ENCODE data around the gene WDFY3.

- no peak for TF ChIP-seq POLR2A (IDR thresholded peaks at IDR 0.05)
- TF ChIP-seq, protein P1, sequence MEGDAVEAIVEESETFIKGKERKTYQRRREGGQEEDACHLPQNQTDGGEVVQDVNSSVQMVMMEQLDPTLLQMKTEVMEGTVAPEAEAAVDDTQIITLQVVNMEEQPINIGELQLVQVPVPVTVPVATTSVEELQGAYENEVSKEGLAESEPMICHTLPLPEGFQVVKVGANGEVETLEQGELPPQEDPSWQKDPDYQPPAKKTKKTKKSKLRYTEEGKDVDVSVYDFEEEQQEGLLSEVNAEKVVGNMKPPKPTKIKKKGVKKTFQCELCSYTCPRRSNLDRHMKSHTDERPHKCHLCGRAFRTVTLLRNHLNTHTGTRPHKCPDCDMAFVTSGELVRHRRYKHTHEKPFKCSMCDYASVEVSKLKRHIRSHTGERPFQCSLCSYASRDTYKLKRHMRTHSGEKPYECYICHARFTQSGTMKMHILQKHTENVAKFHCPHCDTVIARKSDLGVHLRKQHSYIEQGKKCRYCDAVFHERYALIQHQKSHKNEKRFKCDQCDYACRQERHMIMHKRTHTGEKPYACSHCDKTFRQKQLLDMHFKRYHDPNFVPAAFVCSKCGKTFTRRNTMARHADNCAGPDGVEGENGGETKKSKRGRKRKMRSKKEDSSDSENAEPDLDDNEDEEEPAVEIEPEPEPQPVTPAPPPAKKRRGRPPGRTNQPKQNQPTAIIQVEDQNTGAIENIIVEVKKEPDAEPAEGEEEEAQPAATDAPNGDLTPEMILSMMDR (IDR thresholded peaks at IDR 0.05), result no peak
Measured at GRCh38 chr4:84740057-84740456, 226.4 kb downstream of the WDFY3 start.
